Fibroblast of lung (primary cell): Measurements from ENCODE around the gene RXFP4. TPM values are rescaled to one million over a fixed set of nuclear protein-coding genes. Genes with fewer than 3 reads are reported as not detected.

ENCODE experiments used
- DNase-seq, 2 donors: peaks; one replicate each; pipeline versions ENCODE4 v3.0.0 to v3.0.0-alpha.2; 2010; ENCODE audit warnings: low read depth in 2 of 2
- H2AFZ ChIP-seq: 2 replicates; pipeline ENCODE4 v1.5.1; 2012; ENCODE audit warnings: low read length, control low read depth, inconsistent platforms
- H3K27ac ChIP-seq: 2 replicates; pipeline ENCODE4 v1.5.1; 2011; ENCODE audit warnings: low read length, control low read depth; ENCODE audit not compliant: insufficient read depth
- H3K27me3 ChIP-seq: 2 replicates; pipeline ENCODE4 v1.5.1; 2011; ENCODE audit warnings: mild to moderate bottlenecking, low read length; ENCODE audit not compliant: control insufficient read depth, insufficient read depth
- H3K36me3 ChIP-seq: 2 replicates; pipeline ENCODE4 v1.5.1; 2011; ENCODE audit warnings: low read length; ENCODE audit not compliant: control insufficient read depth, insufficient read depth
- H3K4me1 ChIP-seq: 2 replicates; pipeline ENCODE4 v1.5.1; 2011; ENCODE audit warnings: low read length; ENCODE audit not compliant: control insufficient read depth, insufficient read depth; ENCODE audit errors: extremely low read depth
- H3K4me2 ChIP-seq: 2 replicates; pipeline ENCODE4 v1.5.1; 2011; ENCODE audit warnings: low read length, control low read depth; ENCODE audit not compliant: insufficient read depth; ENCODE audit errors: extremely low read depth
- H3K4me3 ChIP-seq, 4 experiments: fragments of 200-600 bp in 1 of 4; sonication (generic) in 1 of 4; replicated peaks in 1 of 4; 2 replicates each; pipeline ENCODE4 v1.5.1; 2011 to 2016; ENCODE audit warnings: low read length in 4 of 4, low read depth in 3 of 4, mild to moderate bottlenecking in 3 of 4, control low read depth in 2 of 4, inconsistent platforms in 1 of 4, mixed read lengths in 1 of 4; ENCODE audit not compliant: insufficient read depth in 1 of 4; ENCODE audit errors: control extremely low read depth in 1 of 4
- H3K79me2 ChIP-seq: 2 replicates; pipeline ENCODE4 v1.5.1; 2012; ENCODE audit warnings: mild to moderate bottlenecking, low read length, inconsistent platforms; ENCODE audit not compliant: control insufficient read depth, insufficient read depth
- H3K9ac ChIP-seq: 2 replicates; pipeline ENCODE4 v1.5.1; 2011; ENCODE audit warnings: mild to moderate bottlenecking, low read length, control low read depth; ENCODE audit not compliant: insufficient read depth
- H3K9me3 ChIP-seq: 2 replicates; pipeline ENCODE4 v1.5.1; 2012; ENCODE audit warnings: low read depth, low read length; ENCODE audit not compliant: control insufficient read depth, insufficient read depth
- H4K20me1 ChIP-seq: 2 replicates; pipeline ENCODE4 v1.5.1; 2011; ENCODE audit warnings: low read length; ENCODE audit not compliant: control insufficient read depth, insufficient read depth; ENCODE audit errors: extremely low read depth
- EZH2 ChIP-seq: IDR thresholded peaks from 2 replicates; pipeline ENCODE4 v1.5.1; 2012; ENCODE audit warnings: low read length, control low read depth, mild to moderate bottlenecking; ENCODE audit errors: missing control alignments
- polyA plus RNA-seq, 2 donors: library from polyadenylated mRNA; depleted of rRNA in 1 of 2; stranded (reverse) in 1 of 2; unstranded in 1 of 2; fragments of >200 nt; gene quantifications; 2 replicates each; pipeline ENCODE4 v1.2.1, GENCODE V29; 2011 to 2012; ENCODE audit warnings: missing spikeins in 1 of 2
- total RNA-seq: library from RNA; depleted of rRNA; stranded (reverse); fragments of >200 nt; gene quantifications from 2 replicates; pipeline ENCODE4 v1.2.1, GENCODE V29; 2014
- TF ChIP-seq, protein P1 (sequence below), 2 donors: IDR thresholded peaks in 1 of 2; conservative IDR thresholded peaks in 1 of 2; 1 replicate in 1 of 2; 2 replicates in 1 of 2; pipeline ENCODE4 v1.5.1; 2011 to 2012; ENCODE audit warnings: low read length in 2 of 2, control low read depth in 1 of 2, inconsistent platforms in 1 of 2, low read depth in 1 of 2, mild to moderate bottlenecking in 1 of 2

The RXFP4 gene
- total and polyA plus RNA-seq, 2 donors (not counting 1 experiment from before 2014, with no cell fraction given) = not detected

DNA sequence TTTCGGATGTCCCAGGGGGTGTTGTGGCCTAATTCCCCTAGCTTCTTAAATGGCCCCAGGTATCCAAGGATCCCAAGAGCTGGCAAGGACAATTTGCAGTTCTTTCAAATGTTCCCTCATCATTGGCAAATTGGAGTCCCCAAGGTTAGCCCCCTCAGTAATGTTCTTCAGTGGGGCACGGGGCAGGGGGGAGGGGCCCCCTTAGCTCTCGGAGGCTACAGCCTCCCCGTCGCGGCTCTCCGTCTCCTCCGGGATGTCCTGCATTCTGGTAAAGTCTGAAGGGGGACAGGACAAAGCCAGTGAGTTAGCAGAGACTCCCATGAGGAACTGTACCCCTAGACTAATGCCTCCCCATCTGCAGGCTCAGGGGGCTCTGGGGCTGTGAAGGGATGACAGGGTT, 6.3 kb downstream of the RXFP4 start:
- no peaks in the 10 kb centered on the region for H3K9me3 ChIP-seq
- H2AFZ ChIP-seq = no peak overlapping the region
- DNase-seq = no peak
- no peaks in the 10 kb centered on the region for H3K27me3 ChIP-seq
- no peaks in the 10 kb centered on the region for H4K20me1 ChIP-seq
- H3K4me3 ChIP-seq = no peak overlapping the region
- peaks cover 30% of the 10 kb centered on the region for H3K36me3 ChIP-seq
- no peak for TF ChIP-seq EZH2
- TF ChIP-seq, protein P1, sequence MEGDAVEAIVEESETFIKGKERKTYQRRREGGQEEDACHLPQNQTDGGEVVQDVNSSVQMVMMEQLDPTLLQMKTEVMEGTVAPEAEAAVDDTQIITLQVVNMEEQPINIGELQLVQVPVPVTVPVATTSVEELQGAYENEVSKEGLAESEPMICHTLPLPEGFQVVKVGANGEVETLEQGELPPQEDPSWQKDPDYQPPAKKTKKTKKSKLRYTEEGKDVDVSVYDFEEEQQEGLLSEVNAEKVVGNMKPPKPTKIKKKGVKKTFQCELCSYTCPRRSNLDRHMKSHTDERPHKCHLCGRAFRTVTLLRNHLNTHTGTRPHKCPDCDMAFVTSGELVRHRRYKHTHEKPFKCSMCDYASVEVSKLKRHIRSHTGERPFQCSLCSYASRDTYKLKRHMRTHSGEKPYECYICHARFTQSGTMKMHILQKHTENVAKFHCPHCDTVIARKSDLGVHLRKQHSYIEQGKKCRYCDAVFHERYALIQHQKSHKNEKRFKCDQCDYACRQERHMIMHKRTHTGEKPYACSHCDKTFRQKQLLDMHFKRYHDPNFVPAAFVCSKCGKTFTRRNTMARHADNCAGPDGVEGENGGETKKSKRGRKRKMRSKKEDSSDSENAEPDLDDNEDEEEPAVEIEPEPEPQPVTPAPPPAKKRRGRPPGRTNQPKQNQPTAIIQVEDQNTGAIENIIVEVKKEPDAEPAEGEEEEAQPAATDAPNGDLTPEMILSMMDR (conservative IDR thresholded peaks at IDR 0.05 in 1 of 2, IDR thresholded peaks at IDR 0.05 in 1 of 2; ENCODE audit: low read depth in 1 of 2, low read length in 2 of 2) = no peak
- no peaks in the 10 kb centered on the region for H3K4me1 ChIP-seq
- H3K4me2 ChIP-seq = no peak overlapping the region
- H3K9ac ChIP-seq = no peak overlapping the region
- no peaks in the 10 kb centered on the region for H3K79me2 ChIP-seq
- H3K27ac ChIP-seq = no peak overlapping the region

DNA sequence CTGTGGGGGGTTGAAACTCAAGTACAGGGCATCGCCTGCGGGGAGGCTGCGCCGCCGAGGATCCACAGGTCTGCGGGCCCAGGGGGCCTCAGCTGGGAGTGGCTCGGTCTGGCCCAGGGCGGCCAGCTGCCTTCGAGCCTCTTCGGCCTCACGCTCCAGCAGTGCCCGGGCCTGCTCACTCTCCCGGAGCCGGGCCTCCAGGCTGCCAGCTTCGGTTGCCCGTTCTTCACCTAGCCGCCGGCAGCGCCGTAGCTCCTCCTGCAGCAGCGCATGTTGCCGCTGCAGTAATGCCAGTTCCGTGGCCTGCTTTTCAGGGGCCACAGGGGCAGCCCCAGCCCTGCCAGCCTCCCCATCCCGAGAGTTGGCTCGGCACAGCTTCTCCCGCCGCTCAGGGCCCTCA, 9.4 kb downstream of the RXFP4 start:
- DNase-seq = no peak
- H2AFZ ChIP-seq = no peak overlapping the region
- H3K9ac ChIP-seq = no peak overlapping the region
- no peaks in the 10 kb centered on the region for H3K9me3 ChIP-seq
- peaks cover 37% of the 10 kb centered on the region for H3K36me3 ChIP-seq
- TF ChIP-seq, protein P1 (conservative IDR thresholded peaks at IDR 0.05 in 1 of 2, IDR thresholded peaks at IDR 0.05 in 1 of 2; ENCODE audit: low read depth in 1 of 2, low read length in 2 of 2) = no peak
- TF ChIP-seq EZH2 = no peak
- H4K20me1 ChIP-seq = no peaks in the 10 kb centered on the region
- no peaks in the 10 kb centered on the region for H3K27me3 ChIP-seq
- no peak overlapping the region for H3K27ac ChIP-seq
- no peak overlapping the region for H3K4me3 ChIP-seq
- H3K79me2 ChIP-seq = no peaks in the 10 kb centered on the region
- H3K4me1 ChIP-seq = no peaks in the 10 kb centered on the region
- H3K4me2 ChIP-seq = no peak overlapping the region

- H2AFZ ChIP-seq = no peak overlapping the region
- H3K27me3 ChIP-seq = no peaks in the 10 kb centered on the region
- DNase-seq = no peak
- H3K4me2 ChIP-seq = no peak overlapping the region
- no peaks in the 10 kb centered on the region for H4K20me1 ChIP-seq
- H3K4me3 ChIP-seq = no peak overlapping the region
- H3K4me1 ChIP-seq = no peaks in the 10 kb centered on the region
- TF ChIP-seq, protein P1 (conservative IDR thresholded peaks at IDR 0.05 in 1 of 2, IDR thresholded peaks at IDR 0.05 in 1 of 2; ENCODE audit: low read depth in 1 of 2, low read length in 2 of 2) = no peak
- no peak for TF ChIP-seq EZH2
- no peak overlapping the region for H3K27ac ChIP-seq
- no peaks in the 10 kb centered on the region for H3K9me3 ChIP-seq
- H3K36me3 ChIP-seq = peaks cover 37% of the 10 kb centered on the region
- H3K9ac ChIP-seq = no peak overlapping the region
- H3K79me2 ChIP-seq = no peaks in the 10 kb centered on the region
Measured at GRCh38 chr1:155951753-155952504, 10.5 kb downstream of the RXFP4 start.
